Brain microvascular endothelial cell (primary cell): ENCODE results near the gene ACTR6.

Source experiments
- DNase-seq: peaks from one replicate; pipeline ENCODE4 v3.0.0-alpha.2; 2020
- H3K27ac ChIP-seq: fragments of 250-450 bp; sonication (Bioruptor Pico); 2 replicates; pipeline ENCODE4 v1.5.1; 2020; ENCODE audit warnings: mild to moderate bottlenecking, moderate library complexity
- H3K27me3 ChIP-seq: fragments of 250-450 bp; sonication (Bioruptor Pico); replicated peaks from 2 replicates; pipeline ENCODE4 v1.5.1; 2020; ENCODE audit warnings: mild to moderate bottlenecking
- H3K36me3 ChIP-seq: fragments of 250-450 bp; sonication (Bioruptor Pico); replicated peaks from 2 replicates; pipeline ENCODE4 v1.5.1; 2020; ENCODE audit warnings: mild to moderate bottlenecking
- H3K4me3 ChIP-seq: 2 replicates; pipeline ENCODE4 v1.5.1; 2011; ENCODE audit warnings: low read depth, mild to moderate bottlenecking, control low read depth, low read length, moderate library complexity
- CTCF ChIP-seq: IDR thresholded peaks from 2 replicates; pipeline ENCODE4 v1.5.1; 2011; ENCODE audit warnings: low read depth, mild to moderate bottlenecking, moderate library complexity, low read length, control low read depth, inconsistent platforms; ENCODE audit errors: missing control alignments
- in situ Hi-C: cut with HindIII; loops from 2 replicates; pipeline ENCODE4 v1.10.0; 2017; ENCODE audit warnings: low sequenced_read_pairs, low pct_ligation_motif_present

ACTR6 gene

GRCh38 chr12:100248886-100249285 is 48.3 kb downstream of the ACTR6 start:
- no peaks in the 10 kb centered on the region for H3K36me3 ChIP-seq
- TF ChIP-seq CTCF, result no peak

GRCh38 chr12:100249941-100250340 is 49.3 kb downstream of the ACTR6 start:
- in situ Hi-C loops, result no loop called here
- no peak for TF ChIP-seq CTCF
- H3K27ac ChIP-seq, result no peak overlapping the region
- no peak overlapping the region for H3K4me3 ChIP-seq
- no peaks in the 10 kb centered on the region for H3K27me3 ChIP-seq
- no peak for DNase-seq
- no peaks in the 10 kb centered on the region for H3K36me3 ChIP-seq

More at GRCh38 chr12:100248886-100249285, 48.3 kb downstream of the ACTR6 start:
- Histone ChIP-seq H3K27ac (no peak overlapping the region), H3K27me3 (no peaks in the 10 kb centered on the region), H3K4me3 (no peak overlapping the region)
- in situ Hi-C loops, result no loop called here
- no peak for DNase-seq

- no peak for DNase-seq
- in situ Hi-C loops, result no loop called here
- TF ChIP-seq CTCF, result no peak
- Histone ChIP-seq H3K27me3 (no peaks in the 10 kb centered on the region), H3K36me3 (no peaks in the 10 kb centered on the region), H3K4me3 (no peak overlapping the region), H3K27ac (no peak overlapping the region)
Measured at GRCh38 chr12:100251917-100252316, 51.3 kb downstream of the ACTR6 start.

- H3K27ac ChIP-seq, result no peak overlapping the region
- H3K27me3 ChIP-seq, result no peaks in the 10 kb centered on the region
- DNase-seq, result no peak
- H3K36me3 ChIP-seq, result no peaks in the 10 kb centered on the region
- TF ChIP-seq CTCF, result no peak
- in situ Hi-C loops, result no loop called here
- no peak overlapping the region for H3K4me3 ChIP-seq
Measured at GRCh38 chr12:100253437-100253836, 52.8 kb downstream of the ACTR6 start.

GRCh38 chr12:100254876-100255275 is 54.3 kb downstream of the ACTR6 start:
- no peak for TF ChIP-seq CTCF
- no peak overlapping the region for H3K27ac ChIP-seq
- no peak for DNase-seq
- H3K27me3 ChIP-seq, result no peaks in the 10 kb centered on the region
- H3K4me3 ChIP-seq, result no peak overlapping the region
- no peaks in the 10 kb centered on the region for H3K36me3 ChIP-seq
- in situ Hi-C loops, result no loop called here

GRCh38 chr12:100258127-100258526 is 57.5 kb downstream of the ACTR6 start:
- no peak overlapping the region for H3K4me3 ChIP-seq
- H3K36me3 ChIP-seq, result no peaks in the 10 kb centered on the region
- no peaks in the 10 kb centered on the region for H3K27me3 ChIP-seq
- no peak for DNase-seq
- no peak for TF ChIP-seq CTCF
- in situ Hi-C loops, result no loop called here
- H3K27ac ChIP-seq, result no peak overlapping the region
